Mucosa of gallbladder (tissue), 1 donor: ENCODE results near the gene ADGRG1. TPM values are rescaled to one million over a fixed set of nuclear protein-coding genes. Genes with fewer than 3 reads are reported as not detected.

Experiments used
- DNase-seq: peaks from one replicate; pipeline ENCODE4 v3.0.0-alpha.2; 2020; ENCODE audit warnings: low spot score
- total RNA-seq: library from RNA; stranded (reverse); gene quantifications from one replicate; pipeline ENCODE4 v1.2.1, GENCODE V29; 2021
- donor health status: DM: no; HTN: no; CAD: no.

ADGRG1 gene
- total RNA-seq, 1 donor from 2014 or later: 312 TPM

GRCh38 chr16:57606147-57606846 is 22.1 kb upstream of the ADGRG1 start:
- peak; percentile 7 for DNase-seq

- DNase-seq: peak; percentile 78
Observed at GRCh38 chr16:57606847-57607501, 21.5 kb upstream of the ADGRG1 start.

- peak; percentile 2 for DNase-seq
Observed at GRCh38 chr16:57607676-57608461, 20.6 kb upstream of the ADGRG1 start.

GRCh38 chr16:57608462-57609113 is 19.8 kb upstream of the ADGRG1 start:
- peak; percentile 9 for DNase-seq

- DNase-seq: peak; percentile 15
Observed at GRCh38 chr16:57609541-57610401, 18.7 kb upstream of the ADGRG1 start.

GRCh38 chr16:57610611-57611010 is 17.8 kb upstream of the ADGRG1 start:
- DNase-seq: no peak

- no peak for DNase-seq
Observed at GRCh38 chr16:57611181-57611580, 17.2 kb upstream of the ADGRG1 start.

GRCh38 chr16:57611706-57612105 is 16.7 kb upstream of the ADGRG1 start:
- no peak for DNase-seq

GRCh38 chr16:57612494-57612893 is 15.9 kb upstream of the ADGRG1 start:
- no peak for DNase-seq

- no peak for DNase-seq
Observed at GRCh38 chr16:57613514-57613913, 14.9 kb upstream of the ADGRG1 start.

- DNase-seq: no peak
Observed at GRCh38 chr16:57614536-57614935, 13.9 kb upstream of the ADGRG1 start.

GRCh38 chr16:57614944-57615343 is 13.5 kb upstream of the ADGRG1 start:
- DNase-seq: no peak

- no peak for DNase-seq
Observed at GRCh38 chr16:57615813-57616212, 12.6 kb upstream of the ADGRG1 start.

- no peak for DNase-seq
Observed at GRCh38 chr16:57616241-57616640, 12.2 kb upstream of the ADGRG1 start.

GRCh38 chr16:57616876-57617275 is 11.6 kb upstream of the ADGRG1 start:
- DNase-seq: no peak

GRCh38 chr16:57617604-57618111 is 10.8 kb upstream of the ADGRG1 start:
- no peak for DNase-seq

GRCh38 chr16:57618296-57619132 is 9.9 kb upstream of the ADGRG1 start:
- DNase-seq: no peak

GRCh38 chr16:57619133-57619605 is 9.3 kb upstream of the ADGRG1 start:
- DNase-seq: no peak

GRCh38 chr16:57619606-57620334 is 8.7 kb upstream of the ADGRG1 start:
- DNase-seq: peak; percentile 77
